Fibroblast of skin of right biceps (primary cell): Measurements from ENCODE around the gene EPHB2.

ENCODE experiments used
- DNase-seq: peaks from one replicate; pipeline ENCODE4 v3.0.0-alpha.2; 2013

The EPHB2 gene

DNA sequence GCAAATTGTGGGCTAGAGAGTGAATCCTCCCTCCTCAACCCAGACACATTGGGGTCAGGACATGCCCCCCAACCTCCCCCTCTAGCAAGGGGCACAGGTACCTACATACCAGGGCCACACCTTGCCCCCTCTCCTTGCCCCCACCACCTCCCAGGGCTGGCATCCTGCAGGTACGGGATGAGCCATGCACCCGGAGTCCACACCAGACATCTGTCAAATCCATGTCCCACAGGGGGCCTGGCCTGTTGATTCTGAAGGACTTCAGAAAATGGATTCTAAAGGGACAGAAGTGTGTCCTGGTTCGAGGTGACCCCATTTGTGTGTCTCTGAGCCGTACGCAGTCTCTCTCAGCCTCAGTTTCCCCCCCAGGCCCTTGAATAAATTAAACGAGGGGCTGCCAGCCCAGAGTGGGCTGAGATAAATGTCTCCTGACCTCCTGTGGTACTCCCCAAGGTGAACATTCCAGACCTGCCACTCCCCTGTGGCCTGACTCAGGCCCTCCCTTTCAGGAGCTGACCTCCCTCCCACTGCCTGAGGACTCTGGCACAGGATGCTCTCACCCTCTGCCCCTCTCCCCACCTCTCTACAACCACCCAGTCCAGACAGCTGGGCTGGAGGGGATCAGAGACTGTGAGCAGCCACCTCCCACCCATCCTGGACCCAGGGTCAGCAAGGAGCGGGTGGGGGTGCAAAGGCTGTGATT is 94.5 kb downstream of the EPHB2 start:
- DNase-seq, result no peak

DNA sequence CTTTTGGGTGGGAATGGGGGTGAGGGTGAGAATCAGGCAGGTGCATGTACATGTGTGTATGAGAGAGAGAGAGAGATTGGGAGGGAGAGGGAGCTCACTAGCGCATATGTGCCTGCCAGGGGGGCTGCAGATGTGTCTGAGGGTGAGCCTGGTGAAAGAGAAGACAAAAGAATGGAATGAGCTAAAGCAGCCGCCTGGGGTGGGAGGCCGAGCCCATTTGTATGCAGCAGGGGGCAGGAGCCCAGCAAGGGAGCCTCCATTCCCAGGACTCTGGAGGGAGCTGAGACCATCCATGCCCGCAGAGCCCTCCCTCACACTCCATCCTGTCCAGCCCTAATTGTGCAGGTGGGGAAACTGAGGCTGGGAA is 95.0 kb downstream of the EPHB2 start:
- no peak for DNase-seq

DNA sequence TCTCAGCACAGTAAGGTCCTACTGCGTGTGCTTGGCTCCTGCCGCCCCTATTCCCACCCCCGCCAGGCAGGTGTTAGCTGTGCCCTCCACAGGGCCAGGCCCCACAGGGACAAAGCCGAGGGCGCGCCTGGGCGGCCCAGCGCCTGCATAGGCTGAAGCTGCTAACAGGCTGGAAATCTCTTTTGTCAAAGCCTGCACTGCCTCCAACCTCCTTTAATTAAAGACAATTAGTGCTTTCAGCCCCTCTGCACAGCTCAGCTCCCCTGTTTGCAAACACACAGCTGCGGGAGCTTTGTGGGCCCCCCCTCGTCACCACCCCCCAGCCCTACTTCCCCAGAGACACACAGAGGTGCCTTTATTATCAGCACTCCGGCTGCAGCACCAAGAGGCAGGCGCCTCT is 95.9 kb downstream of the EPHB2 start:
- no peak for DNase-seq

DNA sequence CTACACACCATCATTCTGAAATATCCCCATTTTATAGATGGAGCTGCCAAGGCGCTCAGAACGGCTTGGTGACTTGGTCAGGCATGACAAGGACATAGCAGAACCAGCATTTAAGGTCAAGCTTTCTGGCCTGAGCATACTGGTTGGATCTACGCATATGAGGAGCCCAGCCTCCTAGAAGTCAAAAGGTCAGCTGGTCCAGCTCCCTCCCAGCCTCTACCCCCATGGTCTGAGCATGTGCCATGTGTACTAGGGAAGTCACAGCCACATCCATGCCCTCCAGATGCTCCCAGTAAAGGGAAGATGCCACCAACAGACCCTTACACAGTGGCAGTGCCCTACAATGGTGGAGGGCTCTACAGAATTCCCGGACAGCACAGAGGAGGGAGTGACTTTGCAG is 96.7 kb downstream of the EPHB2 start:
- DNase-seq, result no peak

DNA sequence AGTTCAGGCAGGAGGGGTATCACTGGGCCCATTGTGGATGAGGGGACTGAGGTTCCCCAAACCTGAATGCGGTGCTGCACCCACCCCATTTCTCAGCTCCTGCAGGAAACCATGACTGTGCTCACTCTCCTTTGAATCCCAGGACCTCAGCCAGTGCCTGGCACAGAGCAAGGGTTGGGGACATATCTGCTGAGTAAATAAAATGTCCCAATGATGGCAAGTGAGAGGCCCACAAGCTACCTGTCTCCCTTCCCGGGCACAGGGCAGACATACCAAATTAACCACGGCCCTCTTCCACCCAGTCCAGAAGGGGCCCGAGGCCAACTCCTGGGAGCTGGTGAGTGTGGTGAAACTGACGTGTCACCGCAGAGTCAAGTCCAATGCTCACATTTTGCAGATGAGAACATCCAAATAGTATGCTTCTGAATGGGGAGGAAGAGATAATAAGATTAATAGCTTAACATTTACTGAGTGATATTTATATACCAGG is 97.6 kb downstream of the EPHB2 start:
- DNase-seq, result peak; percentile 86

DNA sequence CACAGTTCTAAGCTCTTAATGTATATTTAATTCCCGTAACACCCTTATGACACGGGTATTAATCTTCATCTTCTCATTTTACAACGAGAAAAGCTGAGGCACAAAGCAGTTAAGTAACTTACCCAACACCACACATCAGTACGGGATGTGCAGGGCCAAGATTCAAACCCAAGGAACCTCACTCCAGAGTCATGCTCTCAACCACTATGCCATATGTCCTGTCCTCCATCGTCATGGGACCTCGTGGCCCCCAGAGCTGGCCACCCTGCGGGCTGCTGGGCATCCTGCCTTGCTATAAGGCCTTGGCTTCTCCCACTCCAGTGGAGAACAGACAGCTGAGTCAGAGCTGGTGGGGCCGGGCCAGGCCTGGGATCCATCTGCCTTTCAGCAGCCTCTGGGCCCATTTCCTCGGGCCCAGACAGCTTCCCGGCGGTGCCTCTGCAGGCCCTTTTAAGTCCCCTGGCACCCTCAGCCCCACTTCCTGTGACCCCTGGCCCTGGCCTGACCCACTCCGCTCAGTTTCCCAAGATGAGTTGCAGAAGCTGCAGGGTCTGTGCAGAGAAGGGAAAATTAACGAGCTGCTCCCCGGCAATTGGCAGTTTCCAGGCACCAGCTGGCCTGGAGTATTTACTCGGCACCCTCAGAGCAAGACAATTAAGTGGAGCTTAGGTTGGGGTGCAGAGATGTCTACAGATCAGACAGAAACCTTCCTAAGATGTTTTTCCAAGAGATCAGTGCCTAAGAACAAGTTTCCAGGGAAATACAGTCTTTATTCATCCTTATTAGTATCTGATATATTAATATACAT is 98.2 kb downstream of the EPHB2 start:
- DNase-seq, result peak; percentile 85

DNA sequence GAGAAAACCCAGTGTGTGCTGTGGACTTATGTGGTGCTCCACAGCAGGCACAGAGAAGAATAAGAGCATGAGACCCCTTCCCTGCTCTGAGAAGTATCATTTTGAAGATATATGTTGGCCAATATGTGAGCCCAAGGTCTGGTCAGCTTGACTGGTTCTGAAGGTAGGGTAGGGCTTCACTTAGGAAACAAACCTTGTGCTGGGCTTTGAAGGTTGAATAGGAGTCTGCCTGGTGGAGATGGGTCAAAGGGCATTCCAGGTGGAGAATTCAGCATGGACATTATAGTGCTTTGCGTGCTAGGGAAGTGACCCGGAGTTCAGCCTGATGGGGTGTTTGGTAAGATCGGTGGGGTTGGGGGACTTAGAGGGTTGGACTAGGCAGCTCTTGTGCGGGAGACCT is 99.1 kb downstream of the EPHB2 start:
- DNase-seq, result no peak

DNA sequence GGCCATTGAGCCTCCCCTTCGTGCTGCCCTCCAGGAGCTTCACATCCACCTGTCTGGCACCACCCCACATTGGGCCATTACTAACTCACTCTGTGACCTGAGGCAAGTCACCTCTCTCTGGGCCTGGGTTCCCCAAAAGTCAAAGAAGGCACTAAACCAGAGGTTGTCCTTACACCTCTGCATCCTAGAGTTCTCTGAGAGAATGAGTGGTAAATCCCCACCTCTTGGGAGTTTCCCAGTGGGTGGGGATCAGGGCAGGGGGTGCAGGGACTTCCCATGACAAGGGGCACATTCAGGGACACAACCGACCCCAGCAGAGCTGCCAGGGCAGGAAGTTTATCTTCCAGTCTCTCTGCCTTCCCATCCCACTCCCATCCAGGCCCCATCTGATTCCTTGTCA is 99.7 kb downstream of the EPHB2 start:
- no peak for DNase-seq

DNA sequence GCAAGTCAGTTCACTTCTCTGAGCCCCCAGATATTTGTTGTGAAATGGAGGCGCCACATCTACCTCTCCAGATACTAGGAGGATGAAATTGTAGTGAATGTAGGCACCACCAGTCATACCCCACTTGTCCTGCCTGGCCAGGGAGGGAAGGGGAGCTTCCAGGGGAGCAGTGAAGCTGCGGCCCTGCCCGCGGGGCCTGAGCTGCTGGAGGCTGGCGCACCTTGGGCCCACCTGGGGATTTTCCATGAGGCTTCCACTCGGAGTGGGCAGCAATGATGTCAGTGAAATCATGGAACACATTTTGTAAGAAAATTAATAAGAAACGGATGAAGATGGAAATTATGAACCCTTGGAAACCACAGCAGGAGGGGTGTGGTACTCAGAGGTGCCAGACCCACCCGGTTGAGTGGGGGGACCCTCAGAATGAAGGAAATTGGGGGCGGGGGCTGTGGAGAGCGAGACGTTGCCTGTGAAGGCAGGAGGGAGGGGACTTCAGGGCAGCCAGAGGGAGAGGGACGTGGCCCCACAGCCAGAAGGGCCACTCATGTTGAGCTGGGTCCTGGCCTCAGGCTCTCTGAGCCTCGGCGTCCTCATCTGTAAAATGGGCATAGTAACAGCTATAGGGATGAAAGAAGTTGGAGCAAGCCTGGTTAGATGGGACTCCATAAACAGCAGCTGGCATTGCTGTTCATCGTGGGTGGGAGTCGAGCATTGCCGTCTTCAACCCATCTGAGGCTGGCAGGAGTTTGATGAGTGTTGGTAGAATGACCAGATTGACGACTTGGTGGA is 101.6 kb downstream of the EPHB2 start:
- DNase-seq, result no peak

DNA sequence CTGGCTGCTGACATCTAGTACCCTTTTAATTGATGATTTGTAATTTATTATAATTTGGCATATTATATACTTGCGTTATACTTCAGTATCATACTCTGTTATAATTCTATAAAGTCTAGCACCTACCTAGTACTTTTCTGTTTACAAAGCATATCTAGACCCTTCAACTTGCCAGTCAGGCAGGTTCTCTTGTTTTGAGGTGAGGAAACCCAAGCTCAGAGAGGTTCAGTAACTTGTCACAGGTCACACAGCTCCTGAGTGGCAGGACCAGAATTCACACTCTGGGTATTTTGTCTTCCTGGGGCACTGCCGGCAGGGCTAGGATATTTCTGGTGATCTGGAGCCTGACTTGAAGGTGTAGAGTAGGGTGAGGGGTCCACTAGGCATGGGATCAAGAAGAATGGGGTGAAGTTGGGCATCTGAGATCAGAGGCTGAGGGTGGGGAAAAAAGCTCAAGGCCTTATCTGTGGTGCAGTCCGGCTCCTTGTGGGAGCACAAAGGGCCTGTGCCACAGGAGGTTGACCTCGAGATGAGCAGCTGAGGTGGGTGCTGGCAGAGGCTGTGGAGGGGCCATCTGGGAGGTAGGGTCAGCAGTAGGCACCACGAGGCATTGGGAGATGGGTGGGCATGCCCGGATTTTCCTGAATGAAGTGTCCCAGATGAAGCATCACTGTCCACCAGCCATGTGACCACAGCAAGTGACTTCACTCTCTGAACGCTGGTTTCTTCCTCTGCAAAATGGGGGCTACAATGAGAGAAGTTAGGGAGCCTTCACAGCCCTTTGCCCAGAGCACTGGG is 102.6 kb downstream of the EPHB2 start:
- no peak for DNase-seq

DNA sequence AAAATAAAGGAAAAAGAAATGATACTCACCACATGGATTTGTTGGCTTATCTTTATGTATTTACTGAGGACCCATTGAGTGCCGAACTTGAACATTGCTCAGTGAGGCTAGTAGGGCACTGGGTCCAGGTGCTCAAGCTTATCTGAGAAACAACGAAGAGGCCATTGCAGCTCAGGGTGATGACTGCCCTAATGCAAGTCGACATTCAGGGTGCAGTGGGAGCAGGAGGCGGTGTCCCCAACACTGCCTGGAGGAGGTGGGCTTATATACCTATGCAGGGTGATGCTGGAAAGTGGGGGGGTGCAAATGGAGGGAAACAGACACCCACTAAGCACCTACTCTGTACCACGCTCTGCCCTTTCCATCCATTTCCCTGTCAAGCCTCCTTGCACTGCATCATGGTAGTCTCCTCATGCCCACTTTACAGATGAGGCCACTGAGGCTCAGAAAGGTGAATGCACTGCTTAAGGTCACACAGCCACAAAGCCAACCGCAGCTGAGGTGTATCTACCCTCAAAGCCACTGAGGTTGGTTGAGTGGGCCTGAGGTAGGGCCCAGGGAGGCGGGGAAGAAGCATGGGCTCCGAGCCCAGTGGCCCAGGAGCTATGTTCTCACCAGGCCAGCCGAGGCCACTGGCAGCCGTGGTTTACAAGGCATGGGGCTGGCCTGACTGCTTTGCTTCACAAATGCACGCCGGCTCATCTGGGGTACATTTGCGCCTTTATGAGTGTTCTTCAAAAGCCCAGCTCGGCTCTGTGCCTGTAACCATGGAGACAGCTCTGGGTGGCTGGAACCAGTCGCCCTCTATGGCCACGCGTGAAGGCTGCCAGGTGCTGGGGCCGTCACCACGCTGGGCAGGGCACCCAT is 103.8 kb downstream of the EPHB2 start:
- DNase-seq, result peak; percentile 34

DNA sequence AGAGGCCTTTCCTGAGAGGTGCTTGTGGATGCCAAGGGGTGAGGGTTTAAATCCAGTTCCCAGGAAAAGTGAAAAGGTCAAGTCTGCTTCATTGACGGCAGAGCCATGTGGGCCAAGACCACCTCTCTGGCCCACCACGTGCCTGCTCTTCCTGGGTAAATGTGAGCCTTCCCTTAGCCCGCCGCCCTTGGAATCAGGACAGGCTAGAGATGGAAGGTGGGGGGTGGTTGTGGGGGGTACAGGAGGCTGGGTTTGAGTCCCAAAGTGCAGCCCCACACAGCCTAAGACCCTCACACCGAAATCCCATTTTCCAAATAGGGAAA is 104.4 kb downstream of the EPHB2 start:
- DNase-seq, result no peak

DNA sequence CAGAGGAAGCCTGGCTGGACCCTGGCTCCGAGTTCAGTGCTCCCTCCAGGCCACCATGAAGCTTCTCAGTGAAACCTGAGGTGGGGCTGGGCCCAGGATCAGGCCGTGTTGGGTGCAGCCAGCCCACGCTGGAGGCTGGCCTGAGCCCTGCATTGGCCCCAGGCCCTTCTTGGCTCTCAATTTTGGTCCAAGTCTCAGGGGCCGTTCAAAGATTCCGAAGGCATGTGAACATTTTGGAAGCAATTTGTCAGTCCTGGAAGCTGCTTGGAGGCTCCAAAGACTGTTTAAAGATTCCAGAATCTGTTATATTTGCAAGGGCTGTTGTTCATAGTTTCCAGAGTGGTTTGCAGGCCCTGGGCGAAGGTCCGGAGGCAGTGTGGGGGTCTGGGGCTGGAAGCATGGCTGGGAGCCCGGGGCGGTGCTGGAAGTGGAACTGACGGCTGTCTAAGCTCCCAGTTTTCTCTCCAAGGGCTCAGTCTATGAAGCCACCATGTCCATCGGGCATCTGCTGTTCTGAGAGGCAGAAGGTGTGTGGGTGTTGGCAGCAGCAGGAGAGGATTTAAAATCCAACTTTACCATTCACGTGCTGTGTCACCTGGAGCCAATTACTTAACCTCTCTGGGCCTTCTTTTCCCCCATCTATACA is 104.9 kb downstream of the EPHB2 start:
- DNase-seq, result no peak

DNA sequence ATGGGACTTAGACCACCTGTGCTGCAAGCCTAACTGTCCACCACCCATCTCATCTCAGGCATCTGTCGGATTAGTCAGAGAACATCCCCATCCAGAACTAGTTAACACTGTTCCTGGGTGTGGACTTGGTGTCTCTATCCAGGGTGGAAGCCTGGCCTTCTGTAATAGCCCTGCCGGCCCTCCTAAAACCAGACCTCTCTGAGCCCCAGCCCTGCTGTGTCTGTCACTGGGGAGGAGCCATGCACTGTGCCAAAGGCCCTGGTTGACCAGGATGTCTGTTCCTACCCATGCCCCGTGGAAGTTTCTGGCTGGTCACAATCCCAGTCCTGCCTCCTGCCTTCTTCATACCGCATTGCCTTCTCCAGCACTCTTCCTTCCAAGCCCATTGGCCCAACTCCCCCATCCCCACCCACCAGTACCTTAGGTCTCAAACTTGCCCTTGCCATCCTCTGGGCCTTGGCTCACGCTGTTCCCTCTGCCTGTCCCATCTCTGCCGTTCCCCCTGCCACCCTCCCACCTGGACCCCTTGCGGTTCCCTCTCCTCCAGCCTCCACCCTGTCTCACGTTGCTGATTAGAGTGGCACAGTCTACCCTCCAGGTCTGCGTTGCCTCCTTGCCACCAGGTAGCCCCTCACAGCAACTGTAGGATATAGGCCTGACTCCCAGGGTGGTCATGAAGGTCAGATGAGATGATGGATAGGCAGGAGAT is 105.6 kb downstream of the EPHB2 start:
- DNase-seq, result no peak

DNA sequence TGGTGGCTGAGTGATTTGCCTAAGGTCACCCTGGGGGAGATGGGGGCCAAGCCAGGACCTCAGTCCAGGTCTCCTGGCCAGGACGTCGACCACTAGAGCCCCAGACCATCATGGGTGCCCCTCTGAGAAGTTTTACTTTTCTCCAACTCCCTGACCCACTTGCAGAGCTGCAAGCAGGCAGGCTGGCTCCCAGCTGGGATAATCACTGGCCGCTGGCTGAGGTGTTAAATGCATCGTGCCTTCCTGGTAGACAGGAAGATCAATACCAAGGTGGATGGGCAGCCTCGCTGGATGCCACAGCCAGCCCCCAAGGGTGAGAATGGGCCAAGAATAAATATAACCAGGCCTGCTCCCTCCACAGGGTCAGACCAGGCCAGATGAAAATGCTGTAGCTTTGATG is 106.2 kb downstream of the EPHB2 start:
- no peak for DNase-seq

DNA sequence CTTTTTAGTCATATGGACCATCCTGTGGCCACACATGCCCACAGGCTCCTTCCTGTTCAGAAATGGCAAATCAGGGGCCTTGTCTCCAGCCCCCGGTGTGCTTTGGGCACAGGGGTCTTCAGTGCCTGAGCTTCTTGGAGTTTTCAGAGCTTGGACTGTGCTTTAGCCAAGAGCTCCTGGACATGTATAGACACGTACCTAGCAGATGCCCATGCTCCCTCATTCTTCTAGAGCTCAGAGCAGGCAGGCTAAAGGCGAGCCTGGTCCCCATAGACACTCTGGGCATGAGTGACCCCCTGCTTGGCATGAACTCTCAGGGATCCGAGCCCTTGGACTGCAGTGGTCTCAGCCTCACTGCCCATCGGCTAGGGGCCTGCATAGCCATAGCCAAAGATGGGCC is 106.8 kb downstream of the EPHB2 start:
- DNase-seq, result no peak

DNA sequence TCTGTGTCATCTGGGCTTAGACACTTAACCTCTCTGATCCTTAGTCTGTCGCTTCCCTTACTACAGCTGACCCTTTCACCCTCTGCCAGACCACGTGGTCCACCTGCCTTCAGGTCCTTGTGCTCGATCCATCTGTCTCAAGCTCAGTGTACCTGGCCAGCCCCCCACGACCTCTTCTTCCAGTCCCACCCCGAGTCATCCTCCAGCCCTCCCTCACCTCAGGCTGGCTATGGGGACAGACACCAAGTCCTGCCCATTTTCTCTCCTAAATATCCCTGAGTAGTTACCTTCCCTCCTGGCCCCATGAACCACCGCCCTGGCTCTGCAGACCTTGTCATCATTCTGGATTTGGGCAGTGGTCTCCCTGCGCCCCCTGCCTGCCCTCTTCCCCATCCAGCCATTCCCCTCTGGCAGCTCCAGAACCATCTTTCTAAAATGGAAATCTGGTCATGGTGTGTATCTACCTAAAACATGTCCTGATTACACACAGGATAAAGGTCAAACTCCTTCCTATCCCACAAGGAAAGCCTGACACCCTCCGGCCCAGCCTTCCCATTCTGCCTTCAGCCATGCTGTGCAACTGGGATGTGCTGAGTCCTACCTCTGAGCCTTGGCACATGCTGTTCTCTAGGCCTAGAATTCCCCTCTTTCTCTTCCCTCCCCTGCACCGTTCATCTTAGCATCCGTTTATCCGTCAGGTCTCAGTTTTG is 107.6 kb downstream of the EPHB2 start:
- no peak for DNase-seq

DNA sequence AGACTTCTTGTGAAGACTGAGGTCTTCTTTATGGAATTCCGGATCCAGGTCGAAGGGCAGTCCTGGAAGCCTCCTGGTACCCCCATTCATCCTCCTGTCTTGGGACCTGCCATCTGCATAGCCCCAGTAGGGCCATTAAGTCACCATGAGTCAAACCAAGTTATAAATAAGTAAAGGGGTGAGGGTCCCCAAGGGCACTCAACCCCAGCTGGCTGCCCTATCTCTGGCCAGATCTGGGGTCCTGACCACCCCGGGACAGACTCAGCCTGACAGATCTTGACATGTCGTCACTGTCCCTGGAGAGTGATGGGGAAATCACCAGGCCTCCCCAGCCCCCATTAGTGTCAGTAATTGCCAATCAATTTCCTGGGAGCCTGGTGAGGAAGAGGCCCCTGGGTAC is 108.7 kb downstream of the EPHB2 start:
- no peak for DNase-seq

DNA sequence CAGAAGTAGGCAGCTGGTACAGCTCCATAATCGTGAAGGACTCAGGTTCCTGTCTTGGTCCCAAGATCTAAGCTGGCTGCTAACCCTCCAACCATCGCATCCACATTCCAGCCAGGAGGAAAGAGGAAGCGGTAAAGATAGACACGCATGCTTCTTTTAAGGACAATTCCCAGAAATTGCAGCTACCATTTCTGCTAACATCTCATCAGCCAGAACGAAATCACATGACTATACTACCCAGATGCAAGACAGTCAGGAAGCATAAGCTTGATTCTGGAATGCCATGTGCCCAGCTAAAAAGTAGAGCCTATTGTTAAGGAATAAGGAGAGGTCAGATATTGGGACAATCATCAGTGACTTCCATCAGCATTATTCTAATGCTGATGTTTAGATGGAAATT is 110.4 kb downstream of the EPHB2 start:
- DNase-seq, result peak; percentile 24

DNA sequence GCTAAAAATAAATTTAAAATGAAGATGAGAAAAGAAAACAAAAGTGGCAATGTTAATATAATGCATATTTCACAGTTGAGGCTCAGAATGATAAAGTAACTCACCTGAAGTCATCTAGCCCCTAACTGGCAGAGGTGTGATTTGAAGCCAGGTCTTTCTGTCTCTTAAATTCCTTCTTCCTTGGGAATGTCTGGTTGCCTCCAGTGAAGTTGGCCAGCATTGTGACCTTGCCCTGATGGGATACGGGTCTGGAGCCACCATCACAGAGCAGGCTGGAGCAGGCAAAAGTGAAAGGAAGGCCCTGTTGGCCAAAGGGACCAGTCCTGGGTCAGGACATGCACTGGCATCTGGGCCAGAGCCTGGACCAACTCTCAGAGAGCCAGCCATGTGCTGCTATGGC is 111.7 kb downstream of the EPHB2 start:
- DNase-seq, result no peak
